ENCODE results near the gene MMP15. TPM values are rescaled to one million over a fixed set of nuclear protein-coding genes. Genes with fewer than 3 reads are reported as not detected.

The MMP15 gene
- total RNA-seq, 1 experiment from 2014 or later: 55.5 TPM

DNA sequence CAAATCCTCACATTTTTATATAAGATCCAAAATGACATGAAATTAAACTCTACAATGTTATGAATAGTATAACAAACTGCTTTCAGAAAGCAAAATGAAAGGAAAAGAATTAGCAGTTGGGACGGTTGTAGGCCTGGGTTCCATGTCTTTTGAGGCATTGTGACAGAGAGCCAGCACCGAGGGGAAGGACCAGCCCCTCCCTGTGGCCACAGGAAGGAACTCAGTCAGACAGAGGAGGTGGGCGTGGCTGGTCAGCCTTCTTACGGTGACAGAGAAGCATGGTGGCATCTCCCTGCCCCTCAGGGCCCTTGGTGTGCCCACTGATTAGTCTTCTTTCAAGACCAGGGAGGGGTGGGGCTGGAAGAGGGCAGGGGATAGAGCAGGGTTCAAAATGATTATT, 30.8 kb upstream of the MMP15 start:
- Mint-ChIP-seq H3K4me1 (peaks cover 25% of the 10 kb centered on the region), H3K27ac (no peak overlapping the region), H3K9me3 (no peaks in the 10 kb centered on the region), H3K4me3 (no peak overlapping the region), H3K36me3 (peaks cover 4% of the 10 kb centered on the region; the same call in 1 of the 2 replicates), H3K27me3 (ENCODE audit: low read depth) (no peaks in the 10 kb centered on the region)
- ATAC-seq: peak; percentile 29
- CTCF ChIA-PET: no interaction called here
- DNase-seq (ENCODE audit: low spot score): peak; percentile 65
- no peak for TF ChIP-seq MYBL2 (CRISPR knock-in tag; IDR thresholded peaks at IDR 0.05)
- POLR2A ChIA-PET: no interaction called here

DNA sequence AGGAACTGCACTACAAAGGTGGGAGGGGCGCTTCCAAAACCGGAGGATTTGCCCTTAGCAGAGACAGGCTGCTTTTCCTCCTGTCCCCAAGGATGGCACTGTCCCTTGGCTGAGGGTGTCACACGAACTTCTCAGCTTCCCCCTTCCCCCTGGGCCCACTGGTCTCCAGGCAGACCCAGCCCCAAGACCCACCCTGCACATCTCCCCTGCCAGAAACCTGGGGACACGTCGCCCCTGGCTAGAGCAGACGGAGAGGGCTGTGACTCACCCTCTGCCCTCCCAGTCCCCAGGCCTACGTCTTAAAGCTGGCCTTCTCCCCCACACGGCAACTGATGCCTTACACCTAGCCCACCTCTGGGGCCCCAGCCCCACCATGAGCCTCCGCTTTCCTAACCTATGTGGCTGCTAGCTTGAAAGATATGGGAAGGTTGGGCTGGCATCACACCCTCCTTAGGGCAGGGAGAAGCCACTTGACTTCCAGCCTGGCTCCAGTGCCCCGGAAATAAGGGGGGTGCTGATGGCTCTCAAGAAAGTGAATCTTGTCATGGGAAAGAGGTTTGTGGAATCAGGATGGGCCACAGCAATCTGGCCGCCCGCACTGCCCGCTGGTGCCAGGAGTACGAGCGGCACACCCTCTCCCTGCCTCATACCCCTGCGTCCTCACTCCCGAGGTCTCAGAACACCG, 29.7 kb upstream of the MMP15 start:
- TF ChIP-seq, protein P1, sequence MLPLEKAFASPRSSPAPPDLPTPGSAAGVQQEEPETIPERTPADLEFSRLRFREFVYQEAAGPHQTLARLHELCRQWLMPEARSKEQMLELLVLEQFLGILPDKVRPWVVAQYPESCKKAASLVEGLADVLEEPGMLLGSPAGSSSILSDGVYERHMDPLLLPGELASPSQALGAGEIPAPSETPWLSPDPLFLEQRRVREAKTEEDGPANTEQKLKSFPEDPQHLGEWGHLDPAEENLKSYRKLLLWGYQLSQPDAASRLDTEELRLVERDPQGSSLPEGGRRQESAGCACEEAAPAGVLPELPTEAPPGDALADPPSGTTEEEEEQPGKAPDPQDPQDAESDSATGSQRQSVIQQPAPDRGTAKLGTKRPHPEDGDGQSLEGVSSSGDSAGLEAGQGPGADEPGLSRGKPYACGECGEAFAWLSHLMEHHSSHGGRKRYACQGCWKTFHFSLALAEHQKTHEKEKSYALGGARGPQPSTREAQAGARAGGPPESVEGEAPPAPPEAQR (CRISPR knock-in tag; IDR thresholded peaks at IDR 0.05): no peak
- TF ChIP-seq, protein P2, sequence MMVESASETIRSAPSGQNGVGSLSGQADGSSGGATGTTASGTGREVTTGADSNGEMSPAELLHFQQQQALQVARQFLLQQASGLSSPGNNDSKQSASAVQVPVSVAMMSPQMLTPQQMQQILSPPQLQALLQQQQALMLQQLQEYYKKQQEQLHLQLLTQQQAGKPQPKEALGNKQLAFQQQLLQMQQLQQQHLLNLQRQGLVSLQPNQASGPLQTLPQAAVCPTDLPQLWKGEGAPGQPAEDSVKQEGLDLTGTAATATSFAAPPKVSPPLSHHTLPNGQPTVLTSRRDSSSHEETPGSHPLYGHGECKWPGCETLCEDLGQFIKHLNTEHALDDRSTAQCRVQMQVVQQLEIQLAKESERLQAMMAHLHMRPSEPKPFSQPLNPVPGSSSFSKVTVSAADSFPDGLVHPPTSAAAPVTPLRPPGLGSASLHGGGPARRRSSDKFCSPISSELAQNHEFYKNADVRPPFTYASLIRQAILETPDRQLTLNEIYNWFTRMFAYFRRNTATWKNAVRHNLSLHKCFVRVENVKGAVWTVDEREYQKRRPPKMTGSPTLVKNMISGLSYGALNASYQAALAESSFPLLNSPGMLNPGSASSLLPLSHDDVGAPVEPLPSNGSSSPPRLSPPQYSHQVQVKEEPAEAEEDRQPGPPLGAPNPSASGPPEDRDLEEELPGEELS (CRISPR knock-in tag; IDR thresholded peaks at IDR 0.05): no peak
- TF ChIP-seq SP1 (CRISPR knock-in tag; conservative IDR thresholded peaks at IDR 0.05) (no peak), JUN (CRISPR knock-in tag; IDR thresholded peaks at IDR 0.05) (no peak), ZNF317 (CRISPR knock-in tag; IDR thresholded peaks at IDR 0.05; ENCODE audit: borderline replicate concordance, low read depth) (no peak), HMGA2 (CRISPR knock-in tag; IDR thresholded peaks at IDR 0.05) (no peak), ZNF138 (CRISPR knock-in tag; conservative IDR thresholded peaks at IDR 0.05) (no peak), ZNF671 (CRISPR knock-in tag; IDR thresholded peaks at IDR 0.05) (no peak), FOXK1 (CRISPR knock-in tag; IDR thresholded peaks at IDR 0.05) (no peak)
- TF ChIP-seq, protein P3, sequence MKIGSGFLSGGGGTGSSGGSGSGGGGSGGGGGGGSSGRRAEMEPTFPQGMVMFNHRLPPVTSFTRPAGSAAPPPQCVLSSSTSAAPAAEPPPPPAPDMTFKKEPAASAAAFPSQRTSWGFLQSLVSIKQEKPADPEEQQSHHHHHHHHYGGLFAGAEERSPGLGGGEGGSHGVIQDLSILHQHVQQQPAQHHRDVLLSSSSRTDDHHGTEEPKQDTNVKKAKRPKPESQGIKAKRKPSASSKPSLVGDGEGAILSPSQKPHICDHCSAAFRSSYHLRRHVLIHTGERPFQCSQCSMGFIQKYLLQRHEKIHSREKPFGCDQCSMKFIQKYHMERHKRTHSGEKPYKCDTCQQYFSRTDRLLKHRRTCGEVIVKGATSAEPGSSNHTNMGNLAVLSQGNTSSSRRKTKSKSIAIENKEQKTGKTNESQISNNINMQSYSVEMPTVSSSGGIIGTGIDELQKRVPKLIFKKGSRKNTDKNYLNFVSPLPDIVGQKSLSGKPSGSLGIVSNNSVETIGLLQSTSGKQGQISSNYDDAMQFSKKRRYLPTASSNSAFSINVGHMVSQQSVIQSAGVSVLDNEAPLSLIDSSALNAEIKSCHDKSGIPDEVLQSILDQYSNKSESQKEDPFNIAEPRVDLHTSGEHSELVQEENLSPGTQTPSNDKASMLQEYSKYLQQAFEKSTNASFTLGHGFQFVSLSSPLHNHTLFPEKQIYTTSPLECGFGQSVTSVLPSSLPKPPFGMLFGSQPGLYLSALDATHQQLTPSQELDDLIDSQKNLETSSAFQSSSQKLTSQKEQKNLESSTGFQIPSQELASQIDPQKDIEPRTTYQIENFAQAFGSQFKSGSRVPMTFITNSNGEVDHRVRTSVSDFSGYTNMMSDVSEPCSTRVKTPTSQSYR (CRISPR knock-in tag; IDR thresholded peaks at IDR 0.05): no peak
- TF ChIP-seq, protein P4, sequence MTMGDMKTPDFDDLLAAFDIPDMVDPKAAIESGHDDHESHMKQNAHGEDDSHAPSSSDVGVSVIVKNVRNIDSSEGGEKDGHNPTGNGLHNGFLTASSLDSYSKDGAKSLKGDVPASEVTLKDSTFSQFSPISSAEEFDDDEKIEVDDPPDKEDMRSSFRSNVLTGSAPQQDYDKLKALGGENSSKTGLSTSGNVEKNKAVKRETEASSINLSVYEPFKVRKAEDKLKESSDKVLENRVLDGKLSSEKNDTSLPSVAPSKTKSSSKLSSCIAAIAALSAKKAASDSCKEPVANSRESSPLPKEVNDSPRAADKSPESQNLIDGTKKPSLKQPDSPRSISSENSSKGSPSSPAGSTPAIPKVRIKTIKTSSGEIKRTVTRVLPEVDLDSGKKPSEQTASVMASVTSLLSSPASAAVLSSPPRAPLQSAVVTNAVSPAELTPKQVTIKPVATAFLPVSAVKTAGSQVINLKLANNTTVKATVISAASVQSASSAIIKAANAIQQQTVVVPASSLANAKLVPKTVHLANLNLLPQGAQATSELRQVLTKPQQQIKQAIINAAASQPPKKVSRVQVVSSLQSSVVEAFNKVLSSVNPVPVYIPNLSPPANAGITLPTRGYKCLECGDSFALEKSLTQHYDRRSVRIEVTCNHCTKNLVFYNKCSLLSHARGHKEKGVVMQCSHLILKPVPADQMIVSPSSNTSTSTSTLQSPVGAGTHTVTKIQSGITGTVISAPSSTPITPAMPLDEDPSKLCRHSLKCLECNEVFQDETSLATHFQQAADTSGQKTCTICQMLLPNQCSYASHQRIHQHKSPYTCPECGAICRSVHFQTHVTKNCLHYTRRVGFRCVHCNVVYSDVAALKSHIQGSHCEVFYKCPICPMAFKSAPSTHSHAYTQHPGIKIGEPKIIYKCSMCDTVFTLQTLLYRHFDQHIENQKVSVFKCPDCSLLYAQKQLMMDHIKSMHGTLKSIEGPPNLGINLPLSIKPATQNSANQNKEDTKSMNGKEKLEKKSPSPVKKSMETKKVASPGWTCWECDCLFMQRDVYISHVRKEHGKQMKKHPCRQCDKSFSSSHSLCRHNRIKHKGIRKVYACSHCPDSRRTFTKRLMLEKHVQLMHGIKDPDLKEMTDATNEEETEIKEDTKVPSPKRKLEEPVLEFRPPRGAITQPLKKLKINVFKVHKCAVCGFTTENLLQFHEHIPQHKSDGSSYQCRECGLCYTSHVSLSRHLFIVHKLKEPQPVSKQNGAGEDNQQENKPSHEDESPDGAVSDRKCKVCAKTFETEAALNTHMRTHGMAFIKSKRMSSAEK (CRISPR knock-in tag; IDR thresholded peaks at IDR 0.05; ENCODE audit: borderline replicate concordance): no peak

More for the DNA sequence above, 29.7 kb upstream of the MMP15 start:
- ChIA-PET CTCF (interaction anchor here (0.6 kb wide), 1 partner anchor 679 kb away, joined by 5 read pairs; no protein-coding TSS in a partner anchor), POLR2A (no interaction called here)
- no peak for ATAC-seq
- Mint-ChIP-seq H3K4me1 (peaks cover 25% of the 10 kb centered on the region), H3K36me3 (peaks cover 4% of the 10 kb centered on the region; the same call in 1 of the 2 replicates), H3K9me3 (no peaks in the 10 kb centered on the region), H3K27me3 (ENCODE audit: low read depth) (no peaks in the 10 kb centered on the region), H3K27ac (no peak overlapping the region), H3K4me3 (no peak overlapping the region)
- no peak for DNase-seq (ENCODE audit: low spot score)
